ENCODE measurements around the gene NCOA1. TPM values are rescaled to one million over a fixed set of nuclear protein-coding genes. Genes with fewer than 3 reads are reported as not detected.

The NCOA1 gene
- total and polyA plus RNA-seq, 3 donors from 2014 or later = 52.3 to 124 (median 109) TPM

GRCh38 chr2:24509425-24509824 is 18.4 kb downstream of the NCOA1 start:
- intact Hi-C loops (cut with DNase I; ENCODE audit: low total_unique reads) = no loop called here
- 90 to 94% methylated on average over 1 of the region's 1 CpG for WGBS, 2 donors
- no peak overlapping the region for H3K27ac ChIP-seq
- H3K4me1 ChIP-seq = peaks cover 23% of the 10 kb centered on the region
- no peak for TF ChIP-seq POLR2A (IDR thresholded peaks at IDR 0.05)
- no peak for TF ChIP-seq CTCF (IDR thresholded peaks at IDR 0.05)
- H3K4me3 ChIP-seq = no peak overlapping the region
- no peaks in the 10 kb centered on the region for H3K9me3 ChIP-seq
- no peaks in the 10 kb centered on the region for H3K27me3 ChIP-seq
- no peaks in the 10 kb centered on the region for H3K36me3 ChIP-seq (ENCODE audit: low read depth, missing control alignments)
- no peak for DNase-seq

- Histone ChIP-seq H3K27me3 (no peaks in the 10 kb centered on the region), H3K4me1 (peaks cover 23% of the 10 kb centered on the region), H3K4me3 (no peak overlapping the region), H3K27ac (no peak overlapping the region), H3K36me3 (ENCODE audit: low read depth, missing control alignments) (no peaks in the 10 kb centered on the region), H3K9me3 (no peaks in the 10 kb centered on the region)
- no peak for DNase-seq
- intact Hi-C loops (cut with DNase I; ENCODE audit: low total_unique reads) = no loop called here
- no peak for TF ChIP-seq CTCF (IDR thresholded peaks at IDR 0.05)
- TF ChIP-seq POLR2A (IDR thresholded peaks at IDR 0.05) = no peak
- 95 to 98% methylated on average over 3 of the region's 3 CpGs for WGBS, 2 donors
Observed at GRCh38 chr2:24509840-24510239, 18.8 kb downstream of the NCOA1 start.

- H3K36me3 ChIP-seq (ENCODE audit: low read depth, missing control alignments) = no peaks in the 10 kb centered on the region
- 87 to 96% methylated on average over 1 of the region's 1 CpG for WGBS, 2 donors
- no peaks in the 10 kb centered on the region for H3K9me3 ChIP-seq
- H3K27ac ChIP-seq = no peak overlapping the region
- H3K4me3 ChIP-seq = no peak overlapping the region
- no peaks in the 10 kb centered on the region for H3K27me3 ChIP-seq
- peaks cover 31% of the 10 kb centered on the region for H3K4me1 ChIP-seq
- intact Hi-C loops (cut with DNase I; ENCODE audit: low total_unique reads) = no loop called here
- no peak for DNase-seq
- TF ChIP-seq POLR2A (IDR thresholded peaks at IDR 0.05) (no peak), CTCF (IDR thresholded peaks at IDR 0.05) (no peak)
Observed at GRCh38 chr2:24510771-24511170, 19.7 kb downstream of the NCOA1 start.

GRCh38 chr2:24511198-24511597 is 20.1 kb downstream of the NCOA1 start:
- H3K27ac ChIP-seq = no peak overlapping the region
- H3K4me3 ChIP-seq = no peak overlapping the region
- 91 to 92% methylated on average over 2 of the region's 2 CpGs for WGBS, 2 donors
- H3K27me3 ChIP-seq = no peaks in the 10 kb centered on the region
- intact Hi-C loops (cut with DNase I; ENCODE audit: low total_unique reads) = no loop called here
- no peaks in the 10 kb centered on the region for H3K36me3 ChIP-seq (ENCODE audit: low read depth, missing control alignments)
- peaks cover 31% of the 10 kb centered on the region for H3K4me1 ChIP-seq
- no peak for TF ChIP-seq CTCF (IDR thresholded peaks at IDR 0.05)
- no peak for TF ChIP-seq POLR2A (IDR thresholded peaks at IDR 0.05)
- DNase-seq = no peak
- no peaks in the 10 kb centered on the region for H3K9me3 ChIP-seq

GRCh38 chr2:24511894-24512293 is 20.8 kb downstream of the NCOA1 start:
- WGBS, 2 donors = 47 to 61% methylated on average over 3 of the region's 3 CpGs
- intact Hi-C loops (cut with DNase I; ENCODE audit: low total_unique reads) = no loop called here
- TF ChIP-seq CTCF (IDR thresholded peaks at IDR 0.05) (no peak), POLR2A (IDR thresholded peaks at IDR 0.05) (no peak)
- peaks cover 31% of the 10 kb centered on the region for H3K4me1 ChIP-seq
- no peaks in the 10 kb centered on the region for H3K27me3 ChIP-seq
- no peak overlapping the region for H3K27ac ChIP-seq
- H3K4me3 ChIP-seq = no peak overlapping the region
- H3K9me3 ChIP-seq = no peaks in the 10 kb centered on the region
- H3K36me3 ChIP-seq (ENCODE audit: low read depth, missing control alignments) = no peaks in the 10 kb centered on the region
- DNase-seq = no peak

All from testis (tissue), 3 donors.